GM10248 (cell line): ENCODE data around the gene C7orf33.

Experiments used
- CTCF ChIA-PET: fragments of 300-600 bp; sonication (Branson Sonifier 250); formaldehyde crosslinking; extraction: SDS; loops from one replicate; lab custom pipeline; 2021; ENCODE audit warnings: antibody characterized with exemption; lab: Yijun Ruan, JAX
- POLR2A ChIA-PET: fragments of 350-650 bp; sonication (Branson Sonifier 250); formaldehyde crosslinking; extraction: SDS; loops from one replicate; lab custom pipeline; 2020; ENCODE audit warnings: antibody characterized with exemption; lab: Yijun Ruan, JAX
- DNase-seq: peaks from one replicate; pipeline ENCODE4 v3.0.0; 2012; ENCODE audit errors: extremely low spot score
- TF ChIP-seq, protein P1 (sequence below): IDR thresholded peaks from 2 replicates; pipeline ENCODE4 v1.5.1; 2012; ENCODE audit warnings: mild to moderate bottlenecking, low read depth; ENCODE audit errors: extremely low read depth, missing control alignments, control extremely low read depth

Gene C7orf33

GRCh38 chr7:148630078-148630477 lies 39.5 kb downstream of the C7orf33 start:
- DNase-seq = no peak
- CTCF ChIA-PET = no interaction called here

DNA sequence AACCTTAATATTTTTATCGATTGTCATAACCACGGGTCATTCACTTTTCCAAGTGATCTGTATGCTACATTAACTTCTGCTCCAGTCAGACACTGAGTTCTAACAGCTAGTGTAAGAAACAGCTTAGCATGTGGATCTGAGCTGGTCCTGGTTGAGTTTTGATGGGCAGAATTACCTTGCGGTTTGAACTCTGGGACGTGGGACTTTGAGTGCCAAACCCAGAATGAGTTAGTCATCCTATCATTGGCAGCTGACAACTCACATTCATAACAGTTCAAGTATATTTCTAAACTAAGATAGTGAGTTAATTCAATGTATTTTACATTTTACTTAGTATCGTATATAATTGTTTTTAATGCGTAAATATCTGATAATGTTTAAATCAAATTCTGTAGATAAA lies 43.2 kb downstream of the C7orf33 start:
- TF ChIP-seq, protein P1, sequence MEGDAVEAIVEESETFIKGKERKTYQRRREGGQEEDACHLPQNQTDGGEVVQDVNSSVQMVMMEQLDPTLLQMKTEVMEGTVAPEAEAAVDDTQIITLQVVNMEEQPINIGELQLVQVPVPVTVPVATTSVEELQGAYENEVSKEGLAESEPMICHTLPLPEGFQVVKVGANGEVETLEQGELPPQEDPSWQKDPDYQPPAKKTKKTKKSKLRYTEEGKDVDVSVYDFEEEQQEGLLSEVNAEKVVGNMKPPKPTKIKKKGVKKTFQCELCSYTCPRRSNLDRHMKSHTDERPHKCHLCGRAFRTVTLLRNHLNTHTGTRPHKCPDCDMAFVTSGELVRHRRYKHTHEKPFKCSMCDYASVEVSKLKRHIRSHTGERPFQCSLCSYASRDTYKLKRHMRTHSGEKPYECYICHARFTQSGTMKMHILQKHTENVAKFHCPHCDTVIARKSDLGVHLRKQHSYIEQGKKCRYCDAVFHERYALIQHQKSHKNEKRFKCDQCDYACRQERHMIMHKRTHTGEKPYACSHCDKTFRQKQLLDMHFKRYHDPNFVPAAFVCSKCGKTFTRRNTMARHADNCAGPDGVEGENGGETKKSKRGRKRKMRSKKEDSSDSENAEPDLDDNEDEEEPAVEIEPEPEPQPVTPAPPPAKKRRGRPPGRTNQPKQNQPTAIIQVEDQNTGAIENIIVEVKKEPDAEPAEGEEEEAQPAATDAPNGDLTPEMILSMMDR = no peak
- CTCF ChIA-PET = interaction anchor here (1.0 kb wide), 1 partner anchor 24 kb away, joined by 3 read pairs; no protein-coding TSS in a partner anchor
- POLR2A ChIA-PET = no interaction called here
- no peak for DNase-seq

More at GRCh38 chr7:148630078-148630477, 39.5 kb downstream of the C7orf33 start:
- TF ChIP-seq, protein P1 = no peak
- POLR2A ChIA-PET = no interaction called here

- DNase-seq = no peak
- CTCF ChIA-PET = no interaction called here
- POLR2A ChIA-PET = no interaction called here
- TF ChIP-seq, protein P1 = no peak
Measured at GRCh38 chr7:148637094-148637493, 46.5 kb downstream of the C7orf33 start.

GRCh38 chr7:148645898-148646297 lies 55.3 kb downstream of the C7orf33 start:
- DNase-seq = no peak
- ChIA-PET POLR2A (no interaction called here), CTCF (no interaction called here)
- TF ChIP-seq, protein P1 = no peak

DNA sequence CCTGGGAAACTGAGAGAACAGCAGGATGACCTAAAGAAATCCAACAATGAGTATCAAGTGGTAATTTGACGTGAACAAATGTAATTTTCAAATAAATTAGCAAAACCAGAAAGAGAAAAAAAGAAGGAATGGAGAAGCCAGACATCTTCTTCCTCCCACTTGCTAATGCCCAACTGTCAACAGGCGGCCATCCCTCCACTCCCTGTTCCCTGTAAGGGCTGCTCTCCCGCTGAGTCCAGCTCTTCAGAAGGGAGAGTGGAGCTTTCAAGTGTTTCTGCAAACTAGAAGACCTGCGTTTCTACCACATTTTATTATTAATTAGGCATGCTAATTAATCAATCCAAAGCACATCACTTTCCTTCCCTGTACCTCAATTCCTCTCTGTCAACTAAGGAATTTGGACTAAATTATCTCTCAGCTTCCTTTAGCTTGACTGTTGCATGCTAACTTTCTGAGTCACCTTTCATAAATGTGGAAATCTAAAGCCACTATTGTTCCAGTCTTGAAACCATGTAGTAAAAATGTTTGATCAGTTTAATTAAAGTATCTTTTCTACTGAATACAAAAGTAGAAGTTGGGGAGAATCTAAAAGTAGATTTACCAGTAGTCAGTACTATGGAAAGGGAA lies 59.8 kb downstream of the C7orf33 start:
- ChIA-PET CTCF (no interaction called here), POLR2A (no interaction called here)
- no peak for DNase-seq
- TF ChIP-seq, protein P1 = no peak

- POLR2A ChIA-PET = no interaction called here
- no peak for DNase-seq
- TF ChIP-seq, protein P1 = no peak
- CTCF ChIA-PET = no interaction called here
Measured at GRCh38 chr7:148652773-148653172, 62.2 kb downstream of the C7orf33 start.

GRCh38 chr7:148657929-148658328 lies 67.4 kb downstream of the C7orf33 start:
- POLR2A ChIA-PET = no interaction called here
- TF ChIP-seq, protein P1 = no peak
- CTCF ChIA-PET = interaction anchor here (0.9 kb wide), 1 partner anchor 24 kb away, joined by 3 read pairs; no protein-coding TSS in a partner anchor
- DNase-seq = no peak
